Karpas-422 (cell line): ENCODE data around the gene EPHA2. TPM values are rescaled to one million over a fixed set of nuclear protein-coding genes. Genes with fewer than 3 reads are reported as not detected.

Experiments
- DNase-seq: peaks from one replicate; pipeline ENCODE4 v3.0.0-alpha.2; 2015
- H2AFZ ChIP-seq: fragments of 200-600 bp; sonication (generic); 2 replicates; pipeline ENCODE4 v1.6.1; 2014; ENCODE audit warnings: antibody characterized with exemption, low read length, mixed read lengths
- H3K27ac ChIP-seq: fragments of 200-600 bp; sonication (generic); 2 replicates; pipeline ENCODE4 v1.5.1; 2014; ENCODE audit warnings: mild to moderate bottlenecking, low read length, moderate library complexity
- H3K27me3 ChIP-seq: fragments of 200-600 bp; sonication (generic); 2 replicates; pipeline ENCODE4 v1.6.1; 2014; ENCODE audit warnings: low read length, mixed read lengths
- H3K36me3 ChIP-seq: fragments of 200-600 bp; sonication (generic); 2 replicates; pipeline ENCODE4 v1.6.1; 2014; ENCODE audit warnings: low read length, mixed read lengths; ENCODE audit not compliant: insufficient read depth
- H3K4me1 ChIP-seq: fragments of 200-600 bp; sonication (generic); 2 replicates; pipeline ENCODE4 v1.6.1; 2014; ENCODE audit warnings: mild to moderate bottlenecking, low read length, mixed read lengths
- H3K4me2 ChIP-seq: fragments of 200-600 bp; sonication (generic); 2 replicates; pipeline ENCODE4 v1.6.1; 2014; ENCODE audit warnings: low read length, low read depth, mild to moderate bottlenecking; ENCODE audit not compliant: poor library complexity, severe bottlenecking
- H3K4me3 ChIP-seq: fragments of 200-600 bp; sonication (generic); 2 replicates; pipeline ENCODE4 v1.5.1; 2014; ENCODE audit warnings: mild to moderate bottlenecking, antibody characterized with exemption, low read length, mixed read lengths
- H3K79me2 ChIP-seq: fragments of 200-600 bp; sonication (generic); 2 replicates; pipeline ENCODE4 v1.6.1; 2014; ENCODE audit warnings: mild to moderate bottlenecking, low read length, mixed read lengths
- H3K9ac ChIP-seq: fragments of 200-600 bp; sonication (generic); 2 replicates; pipeline ENCODE4 v1.6.0; 2014; ENCODE audit warnings: low read length
- H3K9me2 ChIP-seq: fragments of 200-600 bp; sonication (generic), shearing (Covaris generic); replicated peaks from 2 replicates; pipeline ENCODE4 v1.6.0; 2014; ENCODE audit warnings: mild to moderate bottlenecking, low read length, moderate library complexity; ENCODE audit not compliant: insufficient read depth
- H3K9me3 ChIP-seq: fragments of 300-700, 200-600 bp; sonication (generic); 2 replicates; pipeline ENCODE4 v1.6.1; 2014; ENCODE audit warnings: low read length, mixed read lengths
- H4K20me1 ChIP-seq: fragments of 200-600 bp; sonication (generic); 2 replicates; pipeline ENCODE4 v1.6.1; 2014; ENCODE audit warnings: mild to moderate bottlenecking, antibody characterized with exemption, low read length, low read depth; ENCODE audit not compliant: insufficient read depth
- total RNA-seq: library from RNA; depleted of rRNA; stranded (reverse); fragments of >200 nt; shearing (Covaris generic); gene quantifications from 2 replicates; pipeline ENCODE4 v1.2.3, GENCODE V29; 2014; ENCODE audit warnings: low replicate concordance

EPHA2 gene
- total RNA-seq, 1 experiment from 2014 or later = not detected

GRCh38 chr1:16158025-16158424 is 2.2 kb upstream of the EPHA2 start:
- DNase-seq = no peak
- no peaks in the 10 kb centered on the region for H3K9me2 ChIP-seq
- no peaks in the 10 kb centered on the region for H3K4me1 ChIP-seq
- H3K9ac ChIP-seq = no peak overlapping the region
- H3K4me3 ChIP-seq = no peak overlapping the region
- no peaks in the 10 kb centered on the region for H3K27me3 ChIP-seq
- no peak overlapping the region for H3K4me2 ChIP-seq
- no peak overlapping the region for H3K27ac ChIP-seq
- H3K9me3 ChIP-seq = no peaks in the 10 kb centered on the region
- no peaks in the 10 kb centered on the region for H3K36me3 ChIP-seq
- H4K20me1 ChIP-seq = no peaks in the 10 kb centered on the region
- H3K79me2 ChIP-seq = no peaks in the 10 kb centered on the region
- H2AFZ ChIP-seq = no peak overlapping the region

GRCh38 chr1:16156848-16157495 is 1.1 kb upstream of the EPHA2 start:
- no peak overlapping the region for H2AFZ ChIP-seq
- no peak for DNase-seq
- H3K9me3 ChIP-seq = no peaks in the 10 kb centered on the region
- no peaks in the 10 kb centered on the region for H3K9me2 ChIP-seq
- H3K4me2 ChIP-seq = no peak overlapping the region
- H3K36me3 ChIP-seq = no peaks in the 10 kb centered on the region
- H3K79me2 ChIP-seq = no peaks in the 10 kb centered on the region
- H3K27ac ChIP-seq = no peak overlapping the region
- H3K4me3 ChIP-seq = no peak overlapping the region
- no peaks in the 10 kb centered on the region for H4K20me1 ChIP-seq
- no peaks in the 10 kb centered on the region for H3K27me3 ChIP-seq
- H3K4me1 ChIP-seq = no peaks in the 10 kb centered on the region
- H3K9ac ChIP-seq = no peak overlapping the region

GRCh38 chr1:16153999-16154673 is 1.7 kb downstream of the EPHA2 start:
- no peak overlapping the region for H3K9ac ChIP-seq
- H3K4me2 ChIP-seq = no peak overlapping the region
- no peaks in the 10 kb centered on the region for H4K20me1 ChIP-seq
- no peak overlapping the region for H2AFZ ChIP-seq
- no peaks in the 10 kb centered on the region for H3K4me1 ChIP-seq
- no peak overlapping the region for H3K4me3 ChIP-seq
- H3K27ac ChIP-seq = no peak overlapping the region
- no peaks in the 10 kb centered on the region for H3K9me2 ChIP-seq
- no peaks in the 10 kb centered on the region for H3K9me3 ChIP-seq
- no peaks in the 10 kb centered on the region for H3K36me3 ChIP-seq
- H3K27me3 ChIP-seq = no peaks in the 10 kb centered on the region
- DNase-seq = no peak
- no peaks in the 10 kb centered on the region for H3K79me2 ChIP-seq

- Histone ChIP-seq H3K4me1 (no peaks in the 10 kb centered on the region), H3K36me3 (no peaks in the 10 kb centered on the region), H3K9ac (no peak overlapping the region), H3K79me2 (no peaks in the 10 kb centered on the region), H4K20me1 (no peaks in the 10 kb centered on the region), H3K4me3 (no peak overlapping the region), H3K4me2 (no peak overlapping the region), H3K9me3 (no peaks in the 10 kb centered on the region), H2AFZ (no peak overlapping the region), H3K27ac (no peak overlapping the region), H3K27me3 (no peaks in the 10 kb centered on the region), H3K9me2 (no peaks in the 10 kb centered on the region)
- DNase-seq = no peak
Observed at GRCh38 chr1:16153096-16153998, 2.5 kb downstream of the EPHA2 start.

- no peaks in the 10 kb centered on the region for H4K20me1 ChIP-seq
- no peaks in the 10 kb centered on the region for H3K27me3 ChIP-seq
- H3K4me1 ChIP-seq = no peaks in the 10 kb centered on the region
- no peaks in the 10 kb centered on the region for H3K9me3 ChIP-seq
- no peak overlapping the region for H3K4me2 ChIP-seq
- no peak for DNase-seq
- no peaks in the 10 kb centered on the region for H3K79me2 ChIP-seq
- no peak overlapping the region for H3K4me3 ChIP-seq
- H2AFZ ChIP-seq = no peak overlapping the region
- no peak overlapping the region for H3K9ac ChIP-seq
- H3K9me2 ChIP-seq = no peaks in the 10 kb centered on the region
- H3K36me3 ChIP-seq = no peaks in the 10 kb centered on the region
- no peak overlapping the region for H3K27ac ChIP-seq
Observed at GRCh38 chr1:16152481-16153087, 3.3 kb downstream of the EPHA2 start.

GRCh38 chr1:16151995-16152384 is 3.9 kb downstream of the EPHA2 start:
- no peak for DNase-seq
- no peak overlapping the region for H2AFZ ChIP-seq
- no peaks in the 10 kb centered on the region for H3K4me1 ChIP-seq
- H3K27me3 ChIP-seq = no peaks in the 10 kb centered on the region
- no peaks in the 10 kb centered on the region for H3K79me2 ChIP-seq
- H3K4me3 ChIP-seq = no peak overlapping the region
- no peaks in the 10 kb centered on the region for H4K20me1 ChIP-seq
- H3K9me2 ChIP-seq = no peaks in the 10 kb centered on the region
- H3K27ac ChIP-seq = no peak overlapping the region
- H3K9ac ChIP-seq = no peak overlapping the region
- H3K36me3 ChIP-seq = no peaks in the 10 kb centered on the region
- no peaks in the 10 kb centered on the region for H3K9me3 ChIP-seq
- H3K4me2 ChIP-seq = no peak overlapping the region

GRCh38 chr1:16151196-16151994 is 4.5 kb downstream of the EPHA2 start:
- DNase-seq = no peak
- no peak overlapping the region for H3K27ac ChIP-seq
- no peaks in the 10 kb centered on the region for H3K79me2 ChIP-seq
- H2AFZ ChIP-seq = no peak overlapping the region
- no peaks in the 10 kb centered on the region for H3K27me3 ChIP-seq
- H3K9ac ChIP-seq = no peak overlapping the region
- no peaks in the 10 kb centered on the region for H3K9me2 ChIP-seq
- H3K4me2 ChIP-seq = no peak overlapping the region
- no peaks in the 10 kb centered on the region for H3K4me1 ChIP-seq
- H3K36me3 ChIP-seq = no peaks in the 10 kb centered on the region
- no peaks in the 10 kb centered on the region for H4K20me1 ChIP-seq
- no peaks in the 10 kb centered on the region for H3K9me3 ChIP-seq
- H3K4me3 ChIP-seq = no peak overlapping the region
